ENCODE measurements around the gene YDJC.

DNA sequence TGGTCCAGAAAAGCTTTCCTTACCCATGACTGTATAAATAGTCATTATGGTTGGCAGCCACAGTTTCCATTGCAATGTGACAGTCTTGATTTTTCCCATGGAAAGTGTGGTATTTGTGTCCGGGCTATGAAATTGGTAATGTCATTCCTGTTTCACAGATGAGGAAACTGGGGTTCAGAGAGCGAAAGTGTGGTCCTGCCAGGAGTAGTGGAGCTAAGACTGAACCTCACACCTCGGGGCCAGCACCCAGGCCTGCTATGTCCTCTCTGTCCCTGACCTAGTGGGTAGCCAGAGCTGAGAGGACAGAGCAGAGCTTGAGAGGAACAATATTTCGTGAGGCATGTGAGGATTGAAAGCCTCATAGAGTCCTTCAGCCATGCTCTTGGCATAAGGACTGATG, 1.2 kb upstream of the YDJC start:
- TF ChIP-seq, protein P1, sequence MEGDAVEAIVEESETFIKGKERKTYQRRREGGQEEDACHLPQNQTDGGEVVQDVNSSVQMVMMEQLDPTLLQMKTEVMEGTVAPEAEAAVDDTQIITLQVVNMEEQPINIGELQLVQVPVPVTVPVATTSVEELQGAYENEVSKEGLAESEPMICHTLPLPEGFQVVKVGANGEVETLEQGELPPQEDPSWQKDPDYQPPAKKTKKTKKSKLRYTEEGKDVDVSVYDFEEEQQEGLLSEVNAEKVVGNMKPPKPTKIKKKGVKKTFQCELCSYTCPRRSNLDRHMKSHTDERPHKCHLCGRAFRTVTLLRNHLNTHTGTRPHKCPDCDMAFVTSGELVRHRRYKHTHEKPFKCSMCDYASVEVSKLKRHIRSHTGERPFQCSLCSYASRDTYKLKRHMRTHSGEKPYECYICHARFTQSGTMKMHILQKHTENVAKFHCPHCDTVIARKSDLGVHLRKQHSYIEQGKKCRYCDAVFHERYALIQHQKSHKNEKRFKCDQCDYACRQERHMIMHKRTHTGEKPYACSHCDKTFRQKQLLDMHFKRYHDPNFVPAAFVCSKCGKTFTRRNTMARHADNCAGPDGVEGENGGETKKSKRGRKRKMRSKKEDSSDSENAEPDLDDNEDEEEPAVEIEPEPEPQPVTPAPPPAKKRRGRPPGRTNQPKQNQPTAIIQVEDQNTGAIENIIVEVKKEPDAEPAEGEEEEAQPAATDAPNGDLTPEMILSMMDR (conservative IDR thresholded peaks at IDR 0.05): no peak
- TF ChIP-seq EZH2 (IDR thresholded peaks at IDR 0.05; ENCODE audit: low read depth): no peak
